SJCRH30 (cell line): Measurements from ENCODE around the gene RNF144A. TPM values are rescaled to one million over a fixed set of nuclear protein-coding genes. Genes with fewer than 3 reads are reported as not detected.

ENCODE experiments used
- DNase-seq, 2 experiments: peaks; one replicate each; pipeline ENCODE4 v3.0.0-alpha.2; 2015 to 2020
- H3K27ac ChIP-seq: fragments of 250-450 bp; sonication (Bioruptor Pico); 2 replicates; pipeline ENCODE4 v1.5.1; 2020; ENCODE audit warnings: mild to moderate bottlenecking, moderate library complexity
- H3K27me3 ChIP-seq: fragments of 250-450 bp; sonication (Bioruptor Pico); 2 replicates; pipeline ENCODE4 v1.5.1; 2020; ENCODE audit warnings: mild to moderate bottlenecking, moderate library complexity
- H3K36me3 ChIP-seq: fragments of 250-450 bp; sonication (Bioruptor Pico); 2 replicates; pipeline ENCODE4 v1.5.1; 2020; ENCODE audit warnings: mild to moderate bottlenecking, moderate library complexity
- H3K4me1 ChIP-seq: fragments of 250-450 bp; sonication (Bioruptor Pico); 2 replicates; pipeline ENCODE4 v1.5.1; 2020; ENCODE audit warnings: mild to moderate bottlenecking, moderate library complexity
- H3K4me3 ChIP-seq: fragments of 250-450 bp; sonication (Bioruptor Pico); 2 replicates; pipeline ENCODE4 v1.5.1; 2020; ENCODE audit warnings: mild to moderate bottlenecking, moderate library complexity
- H3K9me3 ChIP-seq: fragments of 250-450 bp; sonication (Bioruptor Pico); replicated peaks from 2 replicates; pipeline ENCODE4 v1.5.1; 2020; ENCODE audit warnings: mild to moderate bottlenecking, moderate library complexity
- total RNA-seq: library from RNA; depleted of rRNA; stranded (reverse); fragments of >200 nt; shearing (Covaris generic); gene quantifications from 2 replicates; pipeline ENCODE4 v1.2.3, GENCODE V29; 2014

The RNF144A gene
- total RNA-seq, 1 experiment from 2014 or later: 14.9 TPM

- H3K27ac ChIP-seq: no peak overlapping the region
- H3K4me3 ChIP-seq: no peak overlapping the region
- no peak for DNase-seq
- H3K36me3 ChIP-seq: no peaks in the 10 kb centered on the region
- H3K27me3 ChIP-seq: no peaks in the 10 kb centered on the region
- peaks cover 3% of the 10 kb centered on the region; the same call in 1 of the 2 replicates for H3K4me1 ChIP-seq
- H3K9me3 ChIP-seq: peaks cover 5% of the 10 kb centered on the region; the same call in 1 of the 2 replicates
Measured at GRCh38 chr2:6943523-6943922, 26.3 kb downstream of the RNF144A start.

GRCh38 chr2:6943971-6944370 is 26.8 kb downstream of the RNF144A start:
- Histone ChIP-seq H3K9me3 (peaks cover 5% of the 10 kb centered on the region; the same call in 1 of the 2 replicates), H3K4me1 (peaks cover 3% of the 10 kb centered on the region; the same call in 1 of the 2 replicates), H3K27me3 (no peaks in the 10 kb centered on the region), H3K4me3 (no peak overlapping the region), H3K36me3 (no peaks in the 10 kb centered on the region), H3K27ac (no peak overlapping the region)
- DNase-seq: no peak

- H3K27ac ChIP-seq: no peak overlapping the region
- H3K4me1 ChIP-seq: no peaks in the 10 kb centered on the region
- no peaks in the 10 kb centered on the region for H3K27me3 ChIP-seq
- DNase-seq: no peak
- no peaks in the 10 kb centered on the region for H3K9me3 ChIP-seq
- H3K4me3 ChIP-seq: no peak overlapping the region
- no peaks in the 10 kb centered on the region for H3K36me3 ChIP-seq
Measured at GRCh38 chr2:6944555-6944954, 27.3 kb downstream of the RNF144A start.

GRCh38 chr2:6945087-6945813 is 28.0 kb downstream of the RNF144A start:
- no peaks in the 10 kb centered on the region for H3K4me1 ChIP-seq
- no peak overlapping the region for H3K27ac ChIP-seq
- H3K27me3 ChIP-seq: no peaks in the 10 kb centered on the region
- no peak for DNase-seq
- no peak overlapping the region for H3K4me3 ChIP-seq
- H3K36me3 ChIP-seq: no peaks in the 10 kb centered on the region
- no peaks in the 10 kb centered on the region for H3K9me3 ChIP-seq

GRCh38 chr2:6945821-6946220 is 28.6 kb downstream of the RNF144A start:
- DNase-seq: no peak
- H3K27me3 ChIP-seq: no peaks in the 10 kb centered on the region
- H3K4me1 ChIP-seq: no peaks in the 10 kb centered on the region
- no peak overlapping the region for H3K27ac ChIP-seq
- no peak overlapping the region for H3K4me3 ChIP-seq
- H3K9me3 ChIP-seq: no peaks in the 10 kb centered on the region
- H3K36me3 ChIP-seq: no peaks in the 10 kb centered on the region

GRCh38 chr2:6946722-6947121 is 29.5 kb downstream of the RNF144A start:
- DNase-seq: no peak
- no peaks in the 10 kb centered on the region for H3K9me3 ChIP-seq
- H3K4me3 ChIP-seq: no peak overlapping the region
- H3K4me1 ChIP-seq: no peaks in the 10 kb centered on the region
- H3K27ac ChIP-seq: no peak overlapping the region
- H3K27me3 ChIP-seq: no peaks in the 10 kb centered on the region
- H3K36me3 ChIP-seq: no peaks in the 10 kb centered on the region

GRCh38 chr2:6947929-6948676 is 30.9 kb downstream of the RNF144A start:
- Histone ChIP-seq H3K27me3 (no peaks in the 10 kb centered on the region), H3K4me1 (no peaks in the 10 kb centered on the region), H3K4me3 (no peak overlapping the region), H3K9me3 (no peaks in the 10 kb centered on the region), H3K27ac (no peak overlapping the region), H3K36me3 (no peaks in the 10 kb centered on the region)
- no peak for DNase-seq

- Histone ChIP-seq H3K27ac (no peak overlapping the region), H3K4me1 (no peaks in the 10 kb centered on the region), H3K4me3 (no peak overlapping the region), H3K36me3 (no peaks in the 10 kb centered on the region), H3K9me3 (no peaks in the 10 kb centered on the region), H3K27me3 (no peaks in the 10 kb centered on the region)
- DNase-seq: no peak
Measured at GRCh38 chr2:6948677-6949351, 31.6 kb downstream of the RNF144A start.

- DNase-seq: no peak
- H3K36me3 ChIP-seq: no peaks in the 10 kb centered on the region
- H3K27me3 ChIP-seq: no peaks in the 10 kb centered on the region
- no peak overlapping the region for H3K27ac ChIP-seq
- H3K9me3 ChIP-seq: no peaks in the 10 kb centered on the region
- no peaks in the 10 kb centered on the region for H3K4me1 ChIP-seq
- no peak overlapping the region for H3K4me3 ChIP-seq
Measured at GRCh38 chr2:6951046-6951445, 33.8 kb downstream of the RNF144A start.

- Histone ChIP-seq H3K27me3 (no peaks in the 10 kb centered on the region), H3K9me3 (no peaks in the 10 kb centered on the region), H3K4me3 (no peak overlapping the region), H3K27ac (no peak overlapping the region), H3K4me1 (no peaks in the 10 kb centered on the region), H3K36me3 (no peaks in the 10 kb centered on the region)
- no peak for DNase-seq
Measured at GRCh38 chr2:6952101-6952500, 34.9 kb downstream of the RNF144A start.

- H3K9me3 ChIP-seq: no peaks in the 10 kb centered on the region
- H3K27ac ChIP-seq: no peak overlapping the region
- DNase-seq: no peak
- no peak overlapping the region for H3K4me3 ChIP-seq
- no peaks in the 10 kb centered on the region for H3K36me3 ChIP-seq
- no peaks in the 10 kb centered on the region for H3K4me1 ChIP-seq
- no peaks in the 10 kb centered on the region for H3K27me3 ChIP-seq
Measured at GRCh38 chr2:6954586-6954985, 37.4 kb downstream of the RNF144A start.

GRCh38 chr2:6955511-6956136 is 38.4 kb downstream of the RNF144A start:
- no peaks in the 10 kb centered on the region for H3K36me3 ChIP-seq
- H3K4me1 ChIP-seq: no peaks in the 10 kb centered on the region
- H3K27ac ChIP-seq: no peak overlapping the region
- no peaks in the 10 kb centered on the region for H3K9me3 ChIP-seq
- H3K4me3 ChIP-seq: no peak overlapping the region
- H3K27me3 ChIP-seq: no peaks in the 10 kb centered on the region
- DNase-seq: no peak

GRCh38 chr2:6956566-6956965 is 39.4 kb downstream of the RNF144A start:
- Histone ChIP-seq H3K27me3 (no peaks in the 10 kb centered on the region), H3K4me1 (no peaks in the 10 kb centered on the region), H3K4me3 (no peak overlapping the region), H3K36me3 (no peaks in the 10 kb centered on the region), H3K27ac (no peak overlapping the region), H3K9me3 (no peaks in the 10 kb centered on the region)
- DNase-seq: no peak

- H3K9me3 ChIP-seq: no peaks in the 10 kb centered on the region
- no peak overlapping the region for H3K27ac ChIP-seq
- H3K4me3 ChIP-seq: no peak overlapping the region
- H3K4me1 ChIP-seq: no peaks in the 10 kb centered on the region
- no peaks in the 10 kb centered on the region for H3K27me3 ChIP-seq
- DNase-seq: no peak
- no peaks in the 10 kb centered on the region for H3K36me3 ChIP-seq
Measured at GRCh38 chr2:6957031-6957714, 40.0 kb downstream of the RNF144A start.
